A673 (cell line): ENCODE data around the gene LSM4. TPM values are rescaled to one million over a fixed set of nuclear protein-coding genes. Genes with fewer than 3 reads are reported as not detected.

Experiments used
- BruUV-seq: library from RNA; stranded (reverse); fragments of 400-500 nt; replicated peaks from 2 replicates; lab custom pipeline; 2021; lab: Mats Ljungman, UMichigan
- CTCF ChIA-PET: fragments of 300-600 bp; sonication (Branson Sonifier 250); formaldehyde crosslinking; loops from one replicate; lab custom pipeline; 2022; ENCODE audit warnings: antibody characterized with exemption; lab: Charles Lee
- POLR2A ChIA-PET: fragments of 300-600 bp; sonication (Branson Sonifier 250); formaldehyde crosslinking; loops from one replicate; lab custom pipeline; 2022; ENCODE audit warnings: antibody characterized with exemption; ENCODE audit not compliant: low non-redundant PET; lab: Charles Lee
- DNase-seq: peaks from one replicate; pipeline ENCODE4 v3.0.0-alpha.2; 2015; ENCODE audit warnings: low spot score
- H3K27ac ChIP-seq: fragments of 200-600 bp; sonication (generic); 2 replicates; pipeline ENCODE4 v1.5.1; 2016; ENCODE audit warnings: mixed run types, low read depth, mild to moderate bottlenecking, mixed read lengths, antibody characterized with exemption, low read length; ENCODE audit not compliant: poor library complexity, severe bottlenecking
- H3K27me3 ChIP-seq: fragments of 200-600 bp; sonication (generic); replicated peaks from 2 replicates; pipeline ENCODE4 v1.6.1; 2017; ENCODE audit warnings: mixed run types, low read depth, mild to moderate bottlenecking, mixed read lengths, antibody characterized with exemption, low read length; ENCODE audit not compliant: insufficient read depth, poor library complexity
- H3K36me3 ChIP-seq: fragments of 200-600 bp; sonication (generic); 2 replicates; pipeline ENCODE4 v1.6.1; 2016; ENCODE audit warnings: mixed run types, mild to moderate bottlenecking, mixed read lengths, antibody characterized with exemption, low read length; ENCODE audit not compliant: insufficient read depth, poor library complexity, severe bottlenecking
- H3K4me1 ChIP-seq: fragments of 200-600 bp; sonication (generic); 2 replicates; pipeline ENCODE4 v1.6.1; 2017; ENCODE audit warnings: mixed run types, mild to moderate bottlenecking, mixed read lengths, antibody characterized with exemption, low read length; ENCODE audit not compliant: insufficient read depth, poor library complexity, severe bottlenecking
- H3K4me3 ChIP-seq: fragments of 200-600 bp; sonication (generic); 2 replicates; pipeline ENCODE4 v1.5.1; 2016; ENCODE audit warnings: low read depth, mixed run types, mild to moderate bottlenecking, mixed read lengths, low read length; ENCODE audit not compliant: poor library complexity, severe bottlenecking
- H3K9me3 ChIP-seq: fragments of 200-600 bp; sonication (generic); 2 replicates; pipeline ENCODE4 v1.6.1; 2016; ENCODE audit warnings: mixed run types, low read depth, mild to moderate bottlenecking, mixed read lengths, antibody characterized with exemption, low read length; ENCODE audit not compliant: poor library complexity, severe bottlenecking
- CTCF ChIP-seq: fragments of 300-800, 200-600 bp; sonication (generic); conservative IDR thresholded peaks from 2 replicates; pipeline ENCODE4 v1.5.1; 2017; ENCODE audit warnings: low read depth, mild to moderate bottlenecking, antibody characterized with exemption, low read length, moderate library complexity, mixed read lengths
- EZH2 ChIP-seq: fragments of 200-600 bp; sonication (generic); IDR thresholded peaks from 2 replicates; pipeline ENCODE4 v1.6.1; 2017; ENCODE audit warnings: borderline replicate concordance, low read depth, mild to moderate bottlenecking, mixed read lengths, antibody characterized with exemption, low read length; ENCODE audit not compliant: poor library complexity, severe bottlenecking
- intact Hi-C: fragments of 100-400 bp; cut with micrococcal nuclease; formaldehyde crosslinking; loops from one replicate; pipeline ENCODE4 v1.10.0; 2022; ENCODE audit not compliant: unreplicated experiment
- total RNA-seq: library from RNA; stranded (reverse); gene quantifications from 2 replicates; pipeline ENCODE4 v1.2.3, GENCODE V29; 2021

Gene LSM4
- total RNA-seq, 1 experiment from 2014 or later, result 252 TPM

GRCh38 chr19:18333680-18334079, 10.8 kb upstream of the LSM4 start:
- no peak for DNase-seq
- ChIA-PET CTCF (no interaction called here), POLR2A (no interaction called here)
- Histone ChIP-seq H3K27me3 (no peaks in the 10 kb centered on the region), H3K4me3 (no peak overlapping the region), H3K27ac (no peak overlapping the region), H3K4me1 (peaks cover 6% of the 10 kb centered on the region), H3K9me3 (no peaks in the 10 kb centered on the region), H3K36me3 (no peaks in the 10 kb centered on the region)
- BruUV-seq, result no TSS peak
- intact Hi-C loops, result no loop called here
- no peak for TF ChIP-seq EZH2
- TF ChIP-seq CTCF, result no peak

GRCh38 chr19:18332917-18333530, 10.1 kb upstream of the LSM4 start:
- no TSS peak for BruUV-seq
- Histone ChIP-seq H3K4me3 (no peak overlapping the region), H3K27ac (no peak overlapping the region), H3K27me3 (no peaks in the 10 kb centered on the region), H3K36me3 (no peaks in the 10 kb centered on the region), H3K9me3 (no peaks in the 10 kb centered on the region), H3K4me1 (peaks cover 7% of the 10 kb centered on the region)
- ChIA-PET POLR2A (no interaction called here), CTCF (no interaction called here)
- TF ChIP-seq CTCF (no peak), EZH2 (no peak)
- no peak for DNase-seq
- intact Hi-C loops, result no loop called here

GRCh38 chr19:18330868-18331267, 8.0 kb upstream of the LSM4 start:
- TF ChIP-seq EZH2 (no peak), CTCF (no peak)
- BruUV-seq, result no TSS peak
- intact Hi-C loops, result no loop called here
- ChIA-PET POLR2A (no interaction called here), CTCF (no interaction called here)
- H3K4me3 ChIP-seq, result no peak overlapping the region
- no peaks in the 10 kb centered on the region for H3K27me3 ChIP-seq
- no peaks in the 10 kb centered on the region for H3K36me3 ChIP-seq
- peaks cover 7% of the 10 kb centered on the region for H3K4me1 ChIP-seq
- no peaks in the 10 kb centered on the region for H3K9me3 ChIP-seq
- DNase-seq, result no peak
- no peak overlapping the region for H3K27ac ChIP-seq
